GM19025 (cell line): ENCODE data around the gene ORC3.

Experiments used
- ATAC-seq: cut with Tn5 transposase; IDR thresholded peaks from one replicate; pipeline ENCODE4 v1.9.1; 2021; ENCODE audit warnings: mild to moderate bottlenecking, low read depth, moderate library complexity; ENCODE audit not compliant: unreplicated experiment

Gene ORC3

GRCh38 chr6:87589693-87590416 is at the start of gene ORC3, which contains the start of gene RARS2:
Gene ORC3, plus strand, starts transcription at chr6:87590135. Its CDS starts 34 bp downstream, at chr6:87590169.
Gene RARS2, minus strand, starts transcription at chr6:87589987. Its CDS starts 30 bp downstream, at chr6:87589957.
- peak; percentile 100 for ATAC-seq

GRCh38 chr6:87540539-87540938 is 49.4 kb upstream of the ORC3 start:
- no peak for ATAC-seq

GRCh38 chr6:87541041-87541440 is 48.9 kb upstream of the ORC3 start:
- ATAC-seq: no peak

GRCh38 chr6:87541744-87542143 is 48.2 kb upstream of the ORC3 start:
- ATAC-seq: no peak

GRCh38 chr6:87543696-87544473 is 46.0 kb upstream of the ORC3 start:
- ATAC-seq: no peak

GRCh38 chr6:87544474-87544735 is 45.5 kb upstream of the ORC3 start:
- no peak for ATAC-seq

- no peak for ATAC-seq
Observed at GRCh38 chr6:87551799-87552198, 38.1 kb upstream of the ORC3 start.

GRCh38 chr6:87553159-87553765 is 36.7 kb upstream of the ORC3 start:
- ATAC-seq: no peak

GRCh38 chr6:87555506-87555905 is 34.4 kb upstream of the ORC3 start:
- no peak for ATAC-seq

- no peak for ATAC-seq
Observed at GRCh38 chr6:87558446-87558845, 31.5 kb upstream of the ORC3 start.

- ATAC-seq: no peak
Observed at GRCh38 chr6:87561017-87561416, 28.9 kb upstream of the ORC3 start.

GRCh38 chr6:87572021-87572420 is 17.9 kb upstream of the ORC3 start:
- no peak for ATAC-seq

- no peak for ATAC-seq
Observed at GRCh38 chr6:87572883-87573282, 17.1 kb upstream of the ORC3 start.

- ATAC-seq: no peak
Observed at GRCh38 chr6:87573307-87574024, 16.5 kb upstream of the ORC3 start.

- no peak for ATAC-seq
Observed at GRCh38 chr6:87574237-87574804, 15.6 kb upstream of the ORC3 start.

GRCh38 chr6:87575423-87575822 is 14.5 kb upstream of the ORC3 start:
- ATAC-seq: no peak

- ATAC-seq: no peak
Observed at GRCh38 chr6:87583822-87584221, 6.1 kb upstream of the ORC3 start.

GRCh38 chr6:87586371-87587077 is 3.4 kb upstream of the ORC3 start:
- no peak for ATAC-seq

- ATAC-seq: no peak
Observed at GRCh38 chr6:87588756-87589407, 1.1 kb upstream of the ORC3 start.
